ENCODE results near the gene AZIN2. TPM values are rescaled to one million over a fixed set of nuclear protein-coding genes. Genes with fewer than 3 reads are reported as not detected.

AZIN2 gene
- total and polyA plus RNA-seq, 9 of the 15 experiments (the other 6 are each of a cell fraction or from before 2014, with no cell fraction given) = 0.06 to 0.91 (median 0.42) TPM; not detected in 2

DNA sequence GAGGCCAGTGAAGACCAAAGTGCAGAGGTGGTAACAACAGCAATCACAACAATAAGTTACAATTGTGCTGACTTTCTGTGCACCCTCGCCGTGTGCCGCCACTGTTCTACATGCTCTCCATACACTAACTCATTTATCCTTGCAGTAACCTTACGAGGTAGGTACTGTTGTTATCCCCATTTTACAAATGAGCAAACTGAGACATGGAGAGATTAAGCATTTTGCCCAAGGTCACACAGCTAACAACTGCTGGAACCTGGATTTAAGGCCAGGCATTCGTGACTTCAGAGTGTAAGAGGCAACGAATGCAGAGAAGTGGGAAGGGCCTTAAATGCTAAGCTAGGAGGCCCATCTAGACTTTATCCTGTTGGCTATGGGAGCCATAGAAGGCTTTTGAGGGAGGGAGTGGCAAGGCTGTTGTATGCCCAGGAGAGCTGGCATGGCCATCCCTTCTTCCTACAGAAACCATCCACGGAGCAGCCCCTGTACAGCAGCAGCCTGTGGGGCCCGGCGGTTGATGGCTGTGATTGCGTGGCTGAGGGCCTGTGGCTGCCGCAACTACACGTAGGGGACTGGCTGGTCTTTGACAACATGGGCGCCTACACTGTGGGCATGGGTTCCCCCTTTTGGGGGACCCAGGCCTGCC, 36.6 kb downstream of the AZIN2 start:
- H2AFZ ChIP-seq (ENCODE audit: low read depth, low read length) = no peak overlapping the region
- TF ChIP-seq ESRRA (IDR thresholded peaks at IDR 0.05; ENCODE audit: borderline replicate concordance, low read depth) (peak; percentile 49; the same call in 1 of the 2 replicates), HDAC3 (IDR thresholded peaks at IDR 0.05; ENCODE audit: borderline replicate concordance, partially characterized antibody) (no peak)
- peaks cover 0 to 5% of the 10 kb centered on the region in 2 experiments; a peak in 1 of 5 replicates for H3K4me1 ChIP-seq (replicated peaks in 1 of 2; ENCODE audit: control insufficient read depth in 2 of 2, insufficient read depth in 2 of 2, low read length in 2 of 2)
- no TSS peak for BruUV-seq (replicated peaks)
- no peaks in the 10 kb centered on the region; the same call in 1 of the 2 replicates for H4K20me1 ChIP-seq (replicated peaks; ENCODE audit: control insufficient read depth, insufficient read depth, low read length)
- no peak for ATAC-seq
- H3K36me3 ChIP-seq (ENCODE audit: control insufficient read depth, insufficient read depth, low read length) = no peaks in the 10 kb centered on the region
- no peak for FAIRE-seq
- H3K4me2 ChIP-seq (ENCODE audit: insufficient read depth, low read length) = no peak overlapping the region
- no peaks in the 10 kb centered on the region for H3K9me1 ChIP-seq (ENCODE audit: control insufficient read depth, insufficient read depth, low read length)
- H3K27ac ChIP-seq (ENCODE audit: extremely low read depth, low read depth, low read length) = no peak overlapping the region; the same call in 2 of the 3 replicates
- H3K4me3 ChIP-seq = no peak overlapping the region
- H3K9ac ChIP-seq (ENCODE audit: insufficient read depth in 1 of 2, low read depth in 2 of 2, low read length in 2 of 2) = no peak overlapping the region
- CTCF ChIA-PET (ENCODE audit: low intra/inter-chr PET ratio) = no interaction called here
- H3K27me3 ChIP-seq (ENCODE audit: control insufficient read depth in 2 of 2, insufficient read depth in 2 of 2, low read length in 2 of 2) = peaks cover 25 to 55% of the 10 kb centered on the region in 2 experiments; a peak in 4 of 5 replicates
- WGBS (ENCODE audit: insufficient coverage, low coverage, missing lambda C conversion rate) = 6% methylated on average over 13 of the region's 13 CpGs
- H3K9me3 ChIP-seq (replicated peaks; ENCODE audit: control insufficient read depth, insufficient read depth, low read depth, low read length) = no peaks in the 10 kb centered on the region
- no peaks in the 10 kb centered on the region for H3K79me2 ChIP-seq (ENCODE audit: control insufficient read depth, insufficient read depth, low read length)
- POLR2A ChIA-PET = interaction anchor here (0.6 to 0.7 kb wide), 3 partner anchors 10 to 15 kb away, joined by 3 read pairs; no protein-coding TSS in a partner anchor
- intact Hi-C loops (cut with micrococcal nuclease) (no loop called here), in situ Hi-C loops (cut with MboI) (no loop called here)
- DNase-seq (ENCODE audit: extremely low read depth in 1 of 4, low spot score in 3 of 4) = no peak

GRCh38 chr1:33118274-33118673, 37.3 kb downstream of the AZIN2 start:
- ChIA-PET CTCF (ENCODE audit: low intra/inter-chr PET ratio) (no interaction called here), POLR2A (interaction anchor here (0.6 to 0.7 kb wide), 4 partner anchors 9 to 520 kb away, joined by 3 to 5 read pairs (median 3); no protein-coding TSS in a partner anchor)
- H3K79me2 ChIP-seq (ENCODE audit: control insufficient read depth, insufficient read depth, low read length) = no peaks in the 10 kb centered on the region

More at GRCh38 chr1:33118274-33118673, 37.3 kb downstream of the AZIN2 start:
- Histone ChIP-seq H3K4me2 (ENCODE audit: insufficient read depth, low read length) (no peak overlapping the region), H2AFZ (ENCODE audit: low read depth, low read length) (no peak overlapping the region), H3K4me3 (no peak overlapping the region), H3K9me1 (ENCODE audit: control insufficient read depth, insufficient read depth, low read length) (no peaks in the 10 kb centered on the region), H3K27me3 (ENCODE audit: control insufficient read depth in 2 of 2, insufficient read depth in 2 of 2, low read length in 2 of 2) (peaks cover 28 to 55% of the 10 kb centered on the region in 2 experiments; a peak in 4 of 5 replicates), H3K9ac (ENCODE audit: insufficient read depth in 1 of 2, low read depth in 2 of 2, low read length in 2 of 2) (no peak overlapping the region), H3K36me3 (ENCODE audit: control insufficient read depth, insufficient read depth, low read length) (no peaks in the 10 kb centered on the region), H3K9me3 (replicated peaks; ENCODE audit: control insufficient read depth, insufficient read depth, low read depth, low read length) (no peaks in the 10 kb centered on the region), H3K27ac (ENCODE audit: extremely low read depth, low read depth, low read length) (no peak overlapping the region), H4K20me1 (replicated peaks; ENCODE audit: control insufficient read depth, insufficient read depth, low read length) (no peaks in the 10 kb centered on the region; the same call in 1 of the 2 replicates), H3K4me1 (replicated peaks in 1 of 2; ENCODE audit: control insufficient read depth in 2 of 2, insufficient read depth in 2 of 2, low read length in 2 of 2) (peaks cover 0 to 5% of the 10 kb centered on the region in 2 experiments; a peak in 1 of 5 replicates)
- no peak for FAIRE-seq
- 7% methylated on average over 4 of the region's 4 CpGs for WGBS (ENCODE audit: insufficient coverage, low coverage, missing lambda C conversion rate)
- no TSS peak for BruUV-seq (replicated peaks)
- in situ Hi-C loops (cut with MboI) = no loop called here
- DNase-seq (ENCODE audit: extremely low read depth in 1 of 4, low spot score in 3 of 4) = no peak
- intact Hi-C loops (cut with micrococcal nuclease) = no loop called here
- TF ChIP-seq NFYB (IDR thresholded peaks at IDR 0.05; ENCODE audit: extremely low read depth, insufficient read length) (no peak), MNT (conservative IDR thresholded peaks at IDR 0.05) (no peak), E2F6 (IDR thresholded peaks at IDR 0.05; ENCODE audit: borderline replicate concordance in 1 of 2, extremely low read depth in 1 of 2, insufficient read depth in 1 of 2, insufficient read length in 1 of 2, low read depth in 1 of 2, low read length in 1 of 2, poor library complexity in 1 of 2, severe bottlenecking in 1 of 2) (no peak), BCL6 (CRISPR knock-in tag; IDR thresholded peaks at IDR 0.05) (no peak), DIDO1 (tag; IDR thresholded peaks at IDR 0.05; ENCODE audit: low read depth) (no peak)
- peak; percentile 18; the same call in 2 of the 3 replicates for ATAC-seq

Data from K562 (cell line).